Smooth muscle cell (in vitro differentiated cells): ENCODE results near the gene SAA2. TPM values are rescaled to one million over a fixed set of nuclear protein-coding genes. Genes with fewer than 3 reads are reported as not detected.
"Not testable (repeated sequence)": the region's sequence is repeated elsewhere in the genome, so short reads cannot be mapped to it uniquely, and the experiment has no call there.

ENCODE experiments used
- DNase-seq: peaks from one replicate; lab custom pipeline; 2025; ENCODE audit not compliant: unreplicated experiment; lab: John Stamatoyannopoulos, UW
- H2AFZ ChIP-seq: fragments of 200-600 bp; sonication (generic); 2 replicates; pipeline ENCODE4 v1.6.0; 2016; ENCODE audit warnings: antibody characterized with exemption, low read depth, mild to moderate bottlenecking
- H3F3A ChIP-seq: fragments of 200-600 bp; sonication (generic); 2 replicates; pipeline ENCODE4 v1.6.0; 2017; ENCODE audit warnings: antibody characterized with exemption, low read depth
- H3K27ac ChIP-seq: fragments of 200-600 bp; sonication (generic); 2 replicates; pipeline ENCODE4 v1.5.1; 2016; ENCODE audit warnings: low read depth, mild to moderate bottlenecking
- H3K27me3 ChIP-seq: fragments of 200-600 bp; sonication (generic); 2 replicates; pipeline ENCODE4 v1.6.1; 2016; ENCODE audit warnings: low read depth, mild to moderate bottlenecking
- H3K36me3 ChIP-seq: fragments of 200-600 bp; sonication (generic); 2 replicates; pipeline ENCODE4 v1.5.1; 2016; ENCODE audit warnings: low read depth
- H3K4me1 ChIP-seq: fragments of 200-600 bp; sonication (generic); 2 replicates; pipeline ENCODE4 v1.5.1; 2016; ENCODE audit warnings: low read depth
- H3K4me2 ChIP-seq: fragments of 200-600 bp; sonication (generic); 2 replicates; pipeline ENCODE4 v1.6.0; 2016; ENCODE audit warnings: mild to moderate bottlenecking
- H3K4me3 ChIP-seq: fragments of 200-600 bp; sonication (generic); 2 replicates; pipeline ENCODE4 v1.5.1; 2016; ENCODE audit warnings: mild to moderate bottlenecking
- H3K79me2 ChIP-seq: fragments of 200-600 bp; sonication (generic); 2 replicates; pipeline ENCODE4 v1.6.0; 2016; ENCODE audit warnings: low read depth, mild to moderate bottlenecking
- H3K9ac ChIP-seq: fragments of 200-600 bp; sonication (generic); 2 replicates; pipeline ENCODE4 v1.6.0; 2016; ENCODE audit warnings: low read depth
- H3K9me3 ChIP-seq: fragments of 200-600 bp; sonication (generic); replicated peaks from 2 replicates; pipeline ENCODE4 v1.5.1; 2016; ENCODE audit warnings: low read depth
- H4K20me1 ChIP-seq: fragments of 200-600 bp; sonication (generic); 2 replicates; pipeline ENCODE4 v1.6.0; 2016; ENCODE audit warnings: low read depth
- WGBS: methylation state at CpG from one replicate; pipeline ENCODE4 v1.1.7; 2016; ENCODE audit warnings: low lambda C conversion rate; 5-methylcytosine and 5-hydroxymethylcytosine counted together
- polyA plus RNA-seq: library from polyadenylated mRNA; unstranded; fragments of >200 nt; fragmentation: Nextera tagmentation; extraction: Ambion mirVana; gene quantifications from 2 replicates; pipeline ENCODE4 v1.2.1, GENCODE V29; 2016
- small RNA-seq: library from RNA; depleted of rRNA; stranded (forward); fragments of <200 nt; gene quantifications from one replicate; pipeline ENCODE3, GENCODE V24; 2014
- total RNA-seq: library from RNA; depleted of rRNA; stranded (reverse); fragments of >200 nt; gene quantifications from 2 replicates; pipeline ENCODE4 v1.2.3, GENCODE V29; 2014
- TF ChIP-seq, protein P1 (sequence below): fragments of 200-600 bp; sonication (generic); IDR thresholded peaks from 2 replicates; pipeline ENCODE4 v1.5.1; 2017; ENCODE audit warnings: borderline replicate concordance, mild to moderate bottlenecking, antibody characterized with exemption; ENCODE audit not compliant: insufficient read depth, poor library complexity, severe bottlenecking

Gene SAA2
- total and polyA plus RNA-seq, 2 experiments from 2014 or later, result not detected

DNA sequence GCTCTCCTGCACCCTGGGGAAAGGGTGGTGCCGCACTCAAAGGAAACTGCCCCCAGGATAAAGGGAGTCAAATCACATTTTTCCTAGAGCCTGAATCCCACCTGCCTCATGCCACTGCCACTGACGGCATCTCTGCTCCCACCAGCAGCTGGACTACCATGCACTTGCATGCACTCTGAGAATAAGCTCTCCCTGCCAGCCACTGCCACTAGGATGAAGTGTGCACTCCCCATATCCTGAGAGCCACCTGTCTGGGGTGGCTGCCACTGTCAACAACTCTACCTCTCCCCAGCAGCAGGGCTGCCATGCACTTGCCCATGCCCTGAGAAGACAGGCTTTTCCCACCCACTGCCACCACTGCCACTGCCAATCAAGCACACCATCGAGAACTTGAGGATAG, 44.2 kb downstream of the SAA2 start:
- H2AFZ ChIP-seq, result no peak overlapping the region
- no peak overlapping the region for H3K27ac ChIP-seq
- no peaks in the 10 kb centered on the region for H3K4me1 ChIP-seq
- H3F3A ChIP-seq, result no peaks in the 10 kb centered on the region
- H3K4me3 ChIP-seq, result no peak overlapping the region
- H3K79me2 ChIP-seq, result no peaks in the 10 kb centered on the region
- 89% methylated on average over 3 of the region's 3 CpGs for WGBS
- H3K36me3 ChIP-seq, result no peaks in the 10 kb centered on the region
- no peak for DNase-seq
- no peaks in the 10 kb centered on the region for H4K20me1 ChIP-seq
- TF ChIP-seq, protein P1, sequence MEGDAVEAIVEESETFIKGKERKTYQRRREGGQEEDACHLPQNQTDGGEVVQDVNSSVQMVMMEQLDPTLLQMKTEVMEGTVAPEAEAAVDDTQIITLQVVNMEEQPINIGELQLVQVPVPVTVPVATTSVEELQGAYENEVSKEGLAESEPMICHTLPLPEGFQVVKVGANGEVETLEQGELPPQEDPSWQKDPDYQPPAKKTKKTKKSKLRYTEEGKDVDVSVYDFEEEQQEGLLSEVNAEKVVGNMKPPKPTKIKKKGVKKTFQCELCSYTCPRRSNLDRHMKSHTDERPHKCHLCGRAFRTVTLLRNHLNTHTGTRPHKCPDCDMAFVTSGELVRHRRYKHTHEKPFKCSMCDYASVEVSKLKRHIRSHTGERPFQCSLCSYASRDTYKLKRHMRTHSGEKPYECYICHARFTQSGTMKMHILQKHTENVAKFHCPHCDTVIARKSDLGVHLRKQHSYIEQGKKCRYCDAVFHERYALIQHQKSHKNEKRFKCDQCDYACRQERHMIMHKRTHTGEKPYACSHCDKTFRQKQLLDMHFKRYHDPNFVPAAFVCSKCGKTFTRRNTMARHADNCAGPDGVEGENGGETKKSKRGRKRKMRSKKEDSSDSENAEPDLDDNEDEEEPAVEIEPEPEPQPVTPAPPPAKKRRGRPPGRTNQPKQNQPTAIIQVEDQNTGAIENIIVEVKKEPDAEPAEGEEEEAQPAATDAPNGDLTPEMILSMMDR, result no peak
- H3K4me2 ChIP-seq, result no peak overlapping the region
- no peaks in the 10 kb centered on the region for H3K27me3 ChIP-seq
- H3K9me3 ChIP-seq, result no peaks in the 10 kb centered on the region
- no peak overlapping the region for H3K9ac ChIP-seq

DNA sequence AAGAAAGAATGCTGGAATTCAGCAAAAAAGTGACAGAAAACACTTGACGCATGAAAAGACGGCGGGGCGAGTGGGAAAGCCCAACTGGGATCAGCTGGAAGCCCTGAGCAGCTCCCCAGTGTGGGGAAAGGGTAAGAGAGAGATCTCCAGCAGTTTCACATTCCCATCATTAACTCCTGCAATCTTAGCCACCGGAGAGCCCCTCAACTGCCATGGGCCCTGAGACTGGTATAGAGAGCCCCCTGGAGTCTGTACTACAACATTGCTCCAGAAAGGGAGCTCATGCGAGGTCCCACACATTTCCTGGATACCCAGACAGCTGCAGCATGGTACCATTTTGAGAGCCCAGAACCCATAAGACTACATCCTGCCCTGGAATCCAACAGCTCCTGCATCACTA, 44.7 kb downstream of the SAA2 start:
- Histone ChIP-seq H3K27ac (no peak overlapping the region), H3K9me3 (no peaks in the 10 kb centered on the region), H4K20me1 (no peaks in the 10 kb centered on the region), H3K9ac (no peak overlapping the region), H3K27me3 (no peaks in the 10 kb centered on the region), H3K36me3 (no peaks in the 10 kb centered on the region), H3F3A (no peaks in the 10 kb centered on the region), H3K4me1 (no peaks in the 10 kb centered on the region), H3K79me2 (no peaks in the 10 kb centered on the region), H3K4me2 (no peak overlapping the region), H3K4me3 (no peak overlapping the region), H2AFZ (no peak overlapping the region)
- WGBS, result 16% methylated on average over 6 of the region's 6 CpGs
- no peak for DNase-seq
- TF ChIP-seq, protein P1, result peak; percentile 15

DNA sequence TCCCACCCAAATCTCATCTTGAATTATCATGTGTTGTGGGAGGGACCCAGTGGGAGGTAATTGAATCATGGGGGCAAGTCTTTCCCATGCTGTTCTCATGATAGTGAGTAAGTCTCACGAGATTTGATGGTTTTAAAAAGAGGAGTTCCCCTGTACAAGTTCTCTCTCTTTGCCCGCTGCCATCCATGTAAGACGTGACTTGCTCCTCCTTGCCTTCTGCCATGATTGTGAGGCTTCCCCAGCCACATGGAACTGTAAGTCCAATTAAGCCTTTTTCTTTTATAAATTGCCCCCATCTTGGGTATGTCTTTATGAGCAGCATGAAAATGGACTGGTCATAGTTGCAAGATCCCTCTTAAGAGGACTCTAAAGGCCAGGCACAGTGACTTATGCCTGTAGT, 50.7 kb downstream of the SAA2 start:
- not testable (repeated sequence) for H2AFZ ChIP-seq, H3K4me2 ChIP-seq, H3K79me2 ChIP-seq, H3K36me3 ChIP-seq, H4K20me1 ChIP-seq, H3K9me3 ChIP-seq, H3K4me1 ChIP-seq, H3K27ac ChIP-seq, H3K9ac ChIP-seq, H3K27me3 ChIP-seq, H3F3A ChIP-seq, DNase-seq, H3K4me3 ChIP-seq
- 63% methylated on average over 3 of the region's 3 CpGs for WGBS

DNA sequence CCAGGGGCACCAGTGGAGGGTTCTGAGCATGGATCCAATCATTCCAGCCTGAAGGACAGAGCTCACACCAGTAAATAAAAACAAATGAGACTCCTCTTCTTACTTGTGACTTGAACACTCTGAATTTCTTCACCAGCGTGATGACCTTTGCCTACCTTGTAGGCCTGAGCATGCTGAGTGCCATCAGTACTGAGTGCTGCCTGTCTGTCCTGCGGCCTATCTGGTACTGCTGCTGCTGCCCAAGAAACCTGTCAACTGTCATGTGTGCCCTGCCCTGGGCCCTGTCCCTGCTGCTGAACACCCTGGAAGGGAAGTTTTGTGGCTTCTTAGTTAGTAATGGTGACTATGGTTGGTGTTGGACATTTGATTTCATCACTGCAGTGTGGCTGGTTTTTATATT, 51.9 kb downstream of the SAA2 start:
- Histone ChIP-seq H3K36me3 (no peaks in the 10 kb centered on the region), H3K9ac (no peak overlapping the region), H4K20me1 (no peaks in the 10 kb centered on the region), H3K27me3 (peaks cover 15% of the 10 kb centered on the region), H3K4me3 (no peak overlapping the region), H3K4me1 (no peaks in the 10 kb centered on the region), H3K79me2 (no peaks in the 10 kb centered on the region), H3K27ac (no peak overlapping the region), H2AFZ (no peak overlapping the region), H3K9me3 (no peaks in the 10 kb centered on the region), H3F3A (no peaks in the 10 kb centered on the region), H3K4me2 (no peak overlapping the region)
- DNase-seq, result no peak
- TF ChIP-seq, protein P1, result no peak
- 89% methylated on average over 2 of the region's 2 CpGs for WGBS

Small RNA genes lying within 50 kb of the gene (small RNA-seq; reads per million reads assigned to genes)
- gene RNA5SP333, result not detected
- not detected for gene RNA5SP334

Other genes with a start within 250 kb of the SAA2 start
- 4.9 and 8.1 TPM in 2 replicates for gene SERGEF, start 235.6 kb downstream of the SAA2 start, total RNA-seq
- gene SERGEF, start 235.6 kb downstream of the SAA2 start, polyA plus RNA-seq, result 7.4 and 9.8 TPM in 2 replicates
- 0.09 TPM in 1 of 2 replicates, not detected in the other for gene TPH1, start 202.4 kb downstream of the SAA2 start, total RNA-seq
- gene TPH1, start 202.4 kb downstream of the SAA2 start, polyA plus RNA-seq, result not detected in 2 replicates
- gene SAAL1, start 142.6 kb downstream of the SAA2 start, total RNA-seq, result 20.0 and 22.2 TPM in 2 replicates
- 19.4 and 19.9 TPM in 2 replicates for gene SAAL1, start 142.6 kb downstream of the SAA2 start, polyA plus RNA-seq
- gene MRGPRX3, start 116.1 kb downstream of the SAA2 start, total RNA-seq, result not detected in 2 replicates
- not detected in 2 replicates for gene MRGPRX3, start 116.1 kb downstream of the SAA2 start, polyA plus RNA-seq
- gene MRGPRX4, start 75.8 kb downstream of the SAA2 start, total RNA-seq, result not detected in 2 replicates
- gene MRGPRX4, start 75.8 kb downstream of the SAA2 start, polyA plus RNA-seq, result not detected in 2 replicates
- gene SAA4, start 11.9 kb downstream of the SAA2 start, total RNA-seq, result not detected in 2 replicates
- gene SAA4, start 11.9 kb downstream of the SAA2 start, polyA plus RNA-seq, result not detected in 2 replicates
- gene SAA1, start 17.6 kb upstream of the SAA2 start, total RNA-seq, result not detected in 2 replicates
- 1.2 and 1.4 TPM in 2 replicates for gene SAA1, start 17.6 kb upstream of the SAA2 start, polyA plus RNA-seq
- gene HPS5, start 73.5 kb upstream of the SAA2 start, total RNA-seq, result 13.1 and 20.2 TPM in 2 replicates
- gene HPS5, start 73.5 kb upstream of the SAA2 start, polyA plus RNA-seq, result 5.5 and 7.4 TPM in 2 replicates
- 47.2 and 47.8 TPM in 2 replicates for gene GTF2H1, start 73.9 kb upstream of the SAA2 start, total RNA-seq
- gene GTF2H1, start 73.9 kb upstream of the SAA2 start, polyA plus RNA-seq, result 22.0 and 28.3 TPM in 2 replicates
- gene LDHA, start 145.9 kb upstream of the SAA2 start, total RNA-seq, result 1,106 and 1,201 TPM in 2 replicates
- gene LDHA, start 145.9 kb upstream of the SAA2 start, polyA plus RNA-seq, result 2,158 and 2,272 TPM in 2 replicates
- 0.45 and 3.1 TPM in 2 replicates for gene LDHC, start 163.7 kb upstream of the SAA2 start, total RNA-seq
- gene LDHC, start 163.7 kb upstream of the SAA2 start, polyA plus RNA-seq, result 0.83 and 1.2 TPM in 2 replicates
- gene LDHAL6A, start 207.2 kb upstream of the SAA2 start, total RNA-seq, result not detected in 2 replicates
- gene LDHAL6A, start 207.2 kb upstream of the SAA2 start, polyA plus RNA-seq, result 0.06 TPM in 1 of 2 replicates, not detected in the other